ENCODE results near the gene OCA2.

GRCh38 chr15:28132524-28133275, 33.6 kb upstream of the OCA2 start:
- TF ChIP-seq, protein P1, sequence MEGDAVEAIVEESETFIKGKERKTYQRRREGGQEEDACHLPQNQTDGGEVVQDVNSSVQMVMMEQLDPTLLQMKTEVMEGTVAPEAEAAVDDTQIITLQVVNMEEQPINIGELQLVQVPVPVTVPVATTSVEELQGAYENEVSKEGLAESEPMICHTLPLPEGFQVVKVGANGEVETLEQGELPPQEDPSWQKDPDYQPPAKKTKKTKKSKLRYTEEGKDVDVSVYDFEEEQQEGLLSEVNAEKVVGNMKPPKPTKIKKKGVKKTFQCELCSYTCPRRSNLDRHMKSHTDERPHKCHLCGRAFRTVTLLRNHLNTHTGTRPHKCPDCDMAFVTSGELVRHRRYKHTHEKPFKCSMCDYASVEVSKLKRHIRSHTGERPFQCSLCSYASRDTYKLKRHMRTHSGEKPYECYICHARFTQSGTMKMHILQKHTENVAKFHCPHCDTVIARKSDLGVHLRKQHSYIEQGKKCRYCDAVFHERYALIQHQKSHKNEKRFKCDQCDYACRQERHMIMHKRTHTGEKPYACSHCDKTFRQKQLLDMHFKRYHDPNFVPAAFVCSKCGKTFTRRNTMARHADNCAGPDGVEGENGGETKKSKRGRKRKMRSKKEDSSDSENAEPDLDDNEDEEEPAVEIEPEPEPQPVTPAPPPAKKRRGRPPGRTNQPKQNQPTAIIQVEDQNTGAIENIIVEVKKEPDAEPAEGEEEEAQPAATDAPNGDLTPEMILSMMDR (IDR thresholded peaks at IDR 0.05; ENCODE audit: low read length) = no peak
- TF ChIP-seq EZH2 (optimal IDR thresholded peaks at IDR 0.05; ENCODE audit: low read depth, low read length) = no peak
- TF ChIP-seq EZH2phosphoT487 (IDR thresholded peaks at IDR 0.05; ENCODE audit: low read length) = no peak
